Caki2 (cell line): Measurements from ENCODE around the gene GDF7. TPM values are rescaled to one million over a fixed set of nuclear protein-coding genes. Genes with fewer than 3 reads are reported as not detected.
A peak's percentile ranks its signal among the peaks of the same experiment; 100 is the strongest.

Experiments
- DNase-seq: peaks from one replicate; pipeline ENCODE4 v3.0.0-alpha.2; 2015; ENCODE audit warnings: low read depth
- in situ Hi-C: cut with HindIII; loops from 2 replicates; pipeline ENCODE4 v1.10.0; 2016; ENCODE audit warnings: low sequenced_read_pairs, low pct_unique_long_range_greater_than_20kb, mixed read lengths
- total RNA-seq: library from RNA; depleted of rRNA; stranded (reverse); fragments of >200 nt; shearing (Covaris generic); gene quantifications from 2 replicates; pipeline ENCODE4 v1.2.3, GENCODE V29; 2014; ENCODE audit warnings: low replicate concordance

The GDF7 gene
- total RNA-seq, 1 experiment from 2014 or later: 0.68 TPM

DNA sequence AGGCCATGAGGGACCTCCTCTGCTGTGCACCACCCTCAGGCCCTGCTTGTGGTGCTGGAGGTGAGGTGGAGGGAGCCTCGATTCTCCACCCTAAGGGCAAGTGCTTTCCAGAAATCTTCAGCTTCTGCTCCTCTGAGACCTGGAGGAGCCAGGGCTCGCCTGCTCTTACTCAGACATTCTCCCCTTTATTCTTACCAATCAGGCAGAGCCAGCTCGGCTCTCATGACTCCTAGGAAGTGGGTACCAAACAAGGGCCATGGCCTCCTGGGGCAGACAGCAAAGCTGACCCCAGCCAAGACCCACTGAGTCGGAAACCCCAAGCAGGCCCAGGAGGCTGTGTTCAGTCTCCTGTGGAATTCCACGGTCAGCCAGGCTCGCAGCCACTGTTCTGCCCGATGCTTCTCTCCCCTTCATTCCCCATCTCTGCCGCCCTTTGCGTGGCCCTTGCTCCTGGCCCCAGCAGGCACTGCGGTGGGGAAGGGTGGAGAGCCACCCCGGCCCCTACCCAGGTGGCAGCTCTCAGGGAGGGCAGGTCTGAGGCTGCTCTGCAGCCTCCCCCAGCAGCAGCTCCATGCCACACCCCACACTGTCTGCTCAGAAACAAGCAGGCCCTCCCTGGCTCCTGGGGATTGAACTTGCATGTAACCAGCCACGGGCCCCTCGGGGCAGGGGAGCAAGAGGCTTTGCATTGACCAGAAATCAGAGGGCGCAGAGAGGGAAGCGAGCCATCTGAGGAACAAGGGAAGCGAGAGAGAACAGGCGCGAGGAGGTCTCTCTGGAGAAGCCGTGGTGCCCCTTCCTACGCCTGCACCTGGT is 40.0 kb upstream of the GDF7 start:
- in situ Hi-C loops: loop anchor here (25.0 kb wide), 1 partner anchor 190 kb away; the partner anchor contains the start of gene RHOB
- peak; percentile 76 for DNase-seq

DNA sequence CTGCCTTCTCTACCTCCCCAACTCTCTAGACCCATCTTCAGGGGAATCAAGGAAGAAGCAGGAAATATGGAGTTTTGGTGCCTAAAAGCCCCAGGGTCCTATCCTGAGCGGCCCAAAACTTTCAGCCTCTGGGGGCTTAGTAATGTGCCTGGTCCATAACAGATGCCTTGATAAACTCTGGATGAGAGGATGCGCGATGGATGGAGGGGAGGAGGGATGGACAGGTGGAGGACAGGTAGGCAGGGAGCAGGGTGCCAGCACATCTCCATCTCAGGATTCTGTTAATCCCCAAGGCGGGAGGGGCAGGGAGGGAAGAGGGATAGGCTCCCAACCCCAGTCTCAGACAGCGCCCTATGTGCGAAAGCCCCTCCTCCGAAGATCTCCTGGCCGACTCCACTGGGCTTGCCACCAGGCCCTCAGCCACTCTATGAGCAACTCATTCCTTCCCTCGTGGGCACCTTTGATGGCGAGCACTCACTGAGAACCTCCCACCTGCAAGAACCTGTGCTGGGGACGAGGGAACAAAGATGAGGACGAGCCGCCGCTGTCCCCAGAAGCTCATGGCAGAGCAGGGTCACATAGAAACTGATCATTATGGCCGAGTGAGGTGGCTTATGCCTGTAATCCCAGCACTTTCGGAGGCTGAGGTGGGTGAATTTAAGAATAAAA is 39.1 kb upstream of the GDF7 start:
- no peak for DNase-seq
- in situ Hi-C loops: loop anchor here (25.0 kb wide), 1 partner anchor 191 kb away; the partner anchor contains the start of gene RHOB

DNA sequence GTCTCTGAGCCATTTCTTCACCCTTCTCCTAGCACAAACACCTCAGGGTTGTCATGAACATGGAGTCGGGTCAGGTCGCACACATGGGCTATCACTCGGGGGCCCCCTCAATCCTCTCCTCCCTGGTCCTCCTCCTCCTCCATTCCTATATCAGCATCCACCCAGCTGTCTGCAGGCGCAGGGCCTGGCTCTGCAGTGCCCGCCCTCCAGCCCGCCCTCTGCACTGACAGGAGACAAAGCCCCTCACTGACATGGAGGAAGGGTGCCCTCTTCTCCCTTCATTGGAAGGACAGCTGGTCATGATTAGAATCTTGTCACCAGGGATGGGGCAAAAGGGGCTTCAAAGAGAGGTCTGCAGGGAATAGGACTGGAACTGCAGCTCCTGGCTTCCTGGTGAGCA is 37.8 kb upstream of the GDF7 start:
- DNase-seq: no peak
- in situ Hi-C loops: loop anchor here (25.0 kb wide), 1 partner anchor 192 kb away; the partner anchor contains the start of gene RHOB

DNA sequence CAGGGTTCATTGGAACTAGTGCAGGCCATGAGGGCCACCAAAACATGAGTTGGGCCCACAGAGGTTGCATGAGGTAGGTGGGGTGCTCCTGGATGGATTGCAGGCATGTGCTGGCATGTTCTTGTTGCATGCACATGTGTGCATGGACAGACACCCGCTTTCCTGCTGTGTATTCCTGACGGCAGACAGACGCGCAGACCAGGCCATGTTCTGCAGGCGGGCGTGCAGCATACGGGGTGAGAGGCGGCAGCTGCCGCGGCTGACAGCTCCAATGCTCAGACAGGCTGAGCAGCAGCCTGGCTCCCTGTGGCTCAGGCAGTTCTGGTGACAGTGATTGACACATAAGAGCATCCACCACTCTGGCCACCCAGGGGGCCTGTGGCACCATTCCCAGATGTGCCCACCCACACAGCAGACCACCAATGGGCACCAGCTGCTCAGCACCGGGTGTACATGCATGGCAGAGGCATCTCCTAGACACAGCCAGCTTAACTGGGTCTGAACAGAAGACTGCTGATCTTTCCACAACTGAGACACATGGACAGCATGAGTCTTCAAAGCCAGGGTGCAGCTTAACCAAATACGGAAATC is 37.3 kb upstream of the GDF7 start:
- in situ Hi-C loops: loop anchor here (25.0 kb wide), 1 partner anchor 192 kb away; the partner anchor contains the start of gene RHOB
- DNase-seq: no peak

DNA sequence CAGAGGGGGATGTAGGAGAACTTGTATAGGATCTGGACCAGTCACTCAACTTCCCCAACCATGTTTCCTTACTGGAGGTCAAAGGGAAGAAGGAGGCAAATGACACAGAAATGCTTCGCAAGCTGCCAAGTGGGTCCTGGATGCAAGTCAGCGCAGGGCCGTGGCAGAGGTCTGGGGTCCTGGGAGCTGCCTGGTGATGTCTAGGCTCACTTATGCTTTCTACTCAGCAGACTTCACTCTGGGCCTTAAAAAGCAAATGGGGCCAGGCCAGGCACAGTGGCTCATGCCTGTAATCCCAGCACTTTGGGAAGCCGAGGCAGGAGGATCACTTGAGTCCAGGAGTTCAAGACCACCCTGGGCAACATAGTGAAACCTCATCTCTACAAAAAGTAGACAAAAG is 36.0 kb upstream of the GDF7 start:
- in situ Hi-C loops: loop anchor here (25.0 kb wide), 1 partner anchor 194 kb away; the partner anchor contains the start of gene RHOB
- no peak for DNase-seq

DNA sequence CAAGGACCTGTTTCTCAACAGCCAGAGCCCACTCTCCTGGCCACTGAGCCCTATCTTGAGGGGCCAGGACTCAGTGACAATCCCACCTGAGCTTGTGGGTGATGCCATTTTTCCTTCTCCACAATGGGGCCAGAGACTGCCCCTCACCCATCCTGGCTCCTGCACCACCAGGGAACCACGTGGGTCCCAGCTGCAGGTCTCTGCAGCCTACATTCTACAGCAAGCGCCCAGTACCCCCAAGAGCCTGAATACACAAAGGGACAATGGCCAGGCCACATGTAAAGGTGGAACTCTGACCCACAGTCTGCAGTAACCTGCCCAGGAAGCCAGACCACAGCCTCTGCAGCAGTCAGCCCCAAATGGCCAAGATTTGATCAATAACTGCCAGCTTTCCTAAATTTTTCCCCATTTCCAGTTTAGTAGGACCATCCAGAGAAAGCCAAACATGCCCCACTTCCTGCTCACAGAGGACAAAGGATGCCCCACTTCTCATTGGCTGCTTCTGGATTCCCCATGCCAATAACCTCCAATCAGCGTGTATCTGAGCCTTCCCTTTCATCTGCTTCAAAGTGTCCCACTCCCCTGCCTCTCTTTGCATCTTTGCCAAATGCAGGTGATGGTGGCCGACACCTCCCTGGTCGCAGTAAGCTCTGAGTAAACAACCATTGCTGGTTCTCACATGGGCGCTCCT is 35.2 kb upstream of the GDF7 start:
- no peak for DNase-seq
- in situ Hi-C loops: loop anchor here (25.0 kb wide), 1 partner anchor 194 kb away; the partner anchor contains the start of gene RHOB

DNA sequence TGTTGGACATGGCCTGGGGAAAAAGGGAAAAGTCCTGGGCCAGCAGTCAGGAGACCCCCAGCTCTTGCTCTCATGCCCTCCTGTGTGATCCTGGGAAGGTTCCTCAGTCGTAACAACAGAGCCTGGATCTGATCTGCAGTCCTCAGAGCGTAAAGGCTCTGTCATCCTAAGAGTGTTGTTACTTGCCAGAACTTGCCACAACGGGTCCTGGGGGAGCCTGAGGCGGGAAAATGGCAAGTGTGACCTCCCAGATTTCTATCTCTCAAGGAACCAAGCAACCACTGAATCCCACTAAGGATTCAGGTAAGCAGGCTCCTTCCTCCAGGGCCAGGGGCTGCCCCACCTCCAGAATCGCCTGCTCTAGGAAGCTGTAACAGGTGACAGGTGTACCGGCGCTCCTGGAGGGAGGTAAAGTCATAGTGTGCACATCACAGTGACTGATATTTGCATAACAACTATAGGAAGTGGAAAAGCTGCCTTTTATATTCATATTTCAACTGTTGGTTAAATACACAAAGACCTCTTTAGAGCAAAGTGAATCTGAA is 34.4 kb upstream of the GDF7 start:
- in situ Hi-C loops: loop anchor here (25.0 kb wide), 1 partner anchor 195 kb away; the partner anchor contains the start of gene RHOB
- DNase-seq: no peak

DNA sequence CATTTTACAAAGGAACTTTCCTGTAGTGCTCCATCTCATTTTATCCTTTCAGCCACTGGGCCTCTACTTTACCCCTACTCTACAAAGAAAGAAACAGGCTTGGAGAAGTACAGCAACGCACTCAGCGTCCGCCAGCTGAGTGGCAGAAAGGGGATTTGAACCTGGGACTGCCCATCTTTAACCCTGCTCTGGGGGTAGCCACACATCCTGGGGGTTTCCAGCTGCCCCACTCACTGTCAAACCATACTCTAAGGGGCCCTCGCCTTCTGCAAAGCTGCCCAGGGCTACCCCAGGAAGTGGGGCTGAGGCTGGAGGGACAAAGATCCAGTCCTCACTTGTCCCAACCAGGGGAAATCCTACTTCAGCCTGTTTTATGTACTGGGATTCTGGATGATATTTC is 33.9 kb upstream of the GDF7 start:
- DNase-seq: no peak
- in situ Hi-C loops: loop anchor here (25.0 kb wide), 1 partner anchor 196 kb away; the partner anchor contains the start of gene RHOB

DNA sequence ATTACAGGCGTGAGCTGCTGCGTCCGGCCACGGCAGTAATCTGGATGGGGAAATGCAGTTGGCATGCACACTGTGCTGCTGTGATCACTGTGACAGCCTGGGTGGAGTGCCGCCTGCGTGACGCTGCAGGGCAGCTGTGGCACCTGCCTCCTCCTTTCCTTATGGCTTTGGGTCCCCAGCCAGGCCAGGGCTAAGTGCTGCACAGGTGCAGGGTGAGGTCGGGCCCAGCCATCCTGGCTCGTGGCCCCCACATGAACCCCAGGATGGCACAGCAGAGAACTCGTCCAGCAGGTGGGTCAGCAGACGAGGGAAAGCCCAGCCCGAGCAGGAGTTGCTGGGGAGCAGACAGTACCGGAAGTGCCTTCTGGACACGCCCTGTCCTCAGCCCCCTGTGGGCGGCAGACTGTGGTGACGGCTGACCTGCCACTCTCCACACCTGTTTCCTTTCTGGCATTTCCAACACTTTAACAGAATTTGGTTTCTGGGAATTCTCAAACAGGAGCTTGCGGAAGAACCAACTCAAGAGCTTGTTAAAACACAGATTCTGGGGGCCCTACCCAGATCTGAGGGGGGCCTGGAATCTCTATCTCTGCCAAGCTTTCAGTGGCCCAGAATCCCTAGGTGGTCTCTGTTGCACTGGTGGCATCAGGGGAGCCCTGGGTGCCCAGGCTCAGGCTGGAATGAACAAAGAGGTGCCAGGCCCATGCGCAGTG is 33.0 kb upstream of the GDF7 start:
- DNase-seq: no peak
- in situ Hi-C loops: loop anchor here (25.0 kb wide), 1 partner anchor 197 kb away; the partner anchor contains the start of gene RHOB

DNA sequence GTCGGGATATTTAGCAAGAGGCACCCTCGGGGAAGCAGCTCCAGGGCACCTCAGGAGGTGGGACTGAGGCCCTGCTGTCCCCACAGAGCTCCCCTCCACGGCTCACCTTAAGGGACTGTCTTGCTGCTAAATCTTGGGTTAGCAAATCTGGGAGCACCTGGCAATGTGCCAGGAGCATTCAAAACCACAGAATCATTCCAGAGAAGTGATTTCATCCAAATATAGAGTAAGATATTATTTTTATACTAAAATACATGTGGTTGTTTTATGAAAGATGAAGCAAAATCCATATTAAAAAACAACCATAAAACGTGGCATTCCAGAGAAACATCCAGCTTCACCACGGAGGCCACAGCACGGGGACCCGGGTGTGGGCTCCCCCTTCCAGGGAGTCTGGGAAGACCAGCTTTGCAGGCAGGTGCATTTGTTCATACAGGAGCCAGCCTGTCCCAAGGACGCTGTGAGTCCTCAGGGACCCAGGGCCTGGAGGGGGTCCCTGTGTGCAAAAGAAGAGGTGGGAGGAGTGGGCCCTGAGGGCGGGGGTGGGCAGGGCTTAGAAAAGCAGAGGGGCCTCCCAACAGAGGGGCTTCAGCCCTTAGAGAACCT is 32.3 kb upstream of the GDF7 start:
- no peak for DNase-seq
- in situ Hi-C loops: loop anchor here (25.0 kb wide), 1 partner anchor 197 kb away; the partner anchor contains the start of gene RHOB

DNA sequence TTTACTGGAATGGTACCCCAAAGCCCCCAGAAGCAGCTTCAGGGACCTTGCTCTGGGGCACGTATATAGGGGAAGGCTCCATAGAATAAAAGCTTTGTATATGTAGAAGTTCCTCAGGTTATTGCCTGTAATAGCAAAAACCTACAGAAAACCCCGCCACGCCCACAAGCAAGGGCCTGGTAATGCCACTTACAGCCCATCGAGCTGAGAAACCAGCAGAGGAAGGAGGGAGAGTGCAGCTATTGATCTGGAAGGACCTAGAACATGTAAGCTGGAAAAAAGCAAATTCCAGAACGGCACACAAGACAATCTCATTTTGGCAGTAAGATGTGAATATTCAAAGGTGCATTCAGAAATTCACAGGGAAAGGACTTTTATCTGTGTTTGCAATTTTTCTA is 31.8 kb upstream of the GDF7 start:
- DNase-seq: no peak
- in situ Hi-C loops: loop anchor here (25.0 kb wide), 1 partner anchor 198 kb away; the partner anchor contains the start of gene RHOB

DNA sequence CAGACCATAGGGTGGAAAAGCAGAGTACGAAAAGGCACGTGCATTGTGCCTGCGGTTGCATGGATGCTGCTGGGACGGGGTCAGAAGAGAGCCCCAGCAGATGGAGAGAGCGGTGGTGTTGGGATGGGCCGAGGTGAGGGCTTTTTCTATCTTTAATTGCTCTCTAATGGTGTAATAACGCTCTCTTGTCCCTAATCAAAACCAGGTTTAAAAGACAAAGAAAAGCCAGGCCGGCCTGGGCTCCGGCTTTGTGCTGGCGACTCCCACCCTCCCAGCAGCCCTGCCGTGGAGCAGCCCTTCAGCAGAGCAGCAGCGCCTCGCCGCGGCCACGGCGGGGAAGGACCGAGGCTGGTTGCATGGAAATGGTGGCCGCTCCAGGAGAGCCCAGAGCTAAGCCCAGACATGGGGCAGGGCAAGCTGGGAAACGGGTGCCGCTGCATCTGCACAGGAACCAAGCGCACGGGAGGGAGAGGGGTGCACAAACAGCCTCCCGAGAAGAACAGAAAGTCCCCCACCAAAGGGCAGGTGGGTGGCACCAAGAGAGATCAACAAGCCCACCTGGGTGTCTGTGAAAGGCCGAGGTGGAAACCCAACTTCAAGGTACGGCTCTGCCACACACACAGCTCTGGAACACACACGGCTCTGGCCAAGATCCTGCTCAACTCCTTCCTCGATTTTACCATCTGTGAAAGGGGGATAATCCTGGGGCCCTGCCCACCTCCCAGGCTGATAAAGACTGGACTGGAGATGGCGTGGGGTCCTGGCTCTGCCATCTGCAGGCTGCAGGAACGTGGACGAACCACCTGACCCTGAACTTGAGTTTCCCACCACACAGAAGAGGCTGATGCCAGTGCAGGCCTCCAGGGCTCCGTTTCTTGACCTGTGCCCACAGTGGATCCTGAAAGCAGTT is 31.0 kb upstream of the GDF7 start:
- in situ Hi-C loops: loop anchor here (25.0 kb wide), 1 partner anchor 199 kb away; the partner anchor contains the start of gene RHOB
- peak; percentile 61 for DNase-seq

DNA sequence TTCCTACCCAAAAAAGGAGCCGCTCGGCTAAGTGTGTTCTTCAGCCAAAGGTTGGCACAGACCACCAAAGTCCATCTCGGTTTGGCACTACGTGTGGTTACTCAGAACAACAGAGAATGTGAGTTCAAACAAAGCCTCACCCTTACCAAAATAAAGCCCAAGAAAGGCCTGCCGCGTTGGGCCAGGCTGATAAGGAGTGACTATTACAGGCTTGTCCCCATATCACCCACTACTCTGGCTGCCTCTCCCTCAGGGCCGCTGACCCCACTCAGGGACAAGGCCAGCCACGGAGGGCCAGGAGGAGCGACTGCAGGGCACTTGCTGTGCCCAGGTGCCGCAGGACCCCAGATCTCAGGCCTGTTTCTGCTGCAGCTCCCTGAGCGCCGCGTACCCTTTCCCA is 29.8 kb upstream of the GDF7 start:
- in situ Hi-C loops: loop anchor here (25.0 kb wide), 1 partner anchor 200 kb away; the partner anchor contains the start of gene RHOB

DNA sequence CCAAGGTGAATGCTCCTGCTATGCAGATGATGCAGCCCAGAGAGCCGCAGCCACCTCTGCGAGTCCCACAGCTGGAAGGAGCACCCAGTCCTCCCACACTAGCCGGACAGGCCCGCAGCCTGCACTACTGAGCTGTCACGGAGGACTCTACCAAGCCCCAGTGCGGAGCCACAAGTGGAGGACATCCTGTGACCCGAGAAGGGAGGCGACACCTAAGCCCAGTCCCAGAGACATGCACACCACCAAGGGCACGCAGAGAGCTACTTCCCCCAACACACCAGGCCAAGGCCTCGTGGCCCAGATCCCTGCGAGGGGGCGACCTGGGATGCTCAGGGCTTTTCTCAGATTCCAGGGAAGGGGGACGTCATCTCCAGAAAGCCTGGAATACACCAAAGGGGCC is 28.9 kb upstream of the GDF7 start:
- in situ Hi-C loops: loop anchor here (25.0 kb wide), 1 partner anchor 201 kb away; the partner anchor contains the start of gene RHOB
- DNase-seq: no peak

More for the DNA sequence above, 29.8 kb upstream of the GDF7 start:
- no peak for DNase-seq

DNA sequence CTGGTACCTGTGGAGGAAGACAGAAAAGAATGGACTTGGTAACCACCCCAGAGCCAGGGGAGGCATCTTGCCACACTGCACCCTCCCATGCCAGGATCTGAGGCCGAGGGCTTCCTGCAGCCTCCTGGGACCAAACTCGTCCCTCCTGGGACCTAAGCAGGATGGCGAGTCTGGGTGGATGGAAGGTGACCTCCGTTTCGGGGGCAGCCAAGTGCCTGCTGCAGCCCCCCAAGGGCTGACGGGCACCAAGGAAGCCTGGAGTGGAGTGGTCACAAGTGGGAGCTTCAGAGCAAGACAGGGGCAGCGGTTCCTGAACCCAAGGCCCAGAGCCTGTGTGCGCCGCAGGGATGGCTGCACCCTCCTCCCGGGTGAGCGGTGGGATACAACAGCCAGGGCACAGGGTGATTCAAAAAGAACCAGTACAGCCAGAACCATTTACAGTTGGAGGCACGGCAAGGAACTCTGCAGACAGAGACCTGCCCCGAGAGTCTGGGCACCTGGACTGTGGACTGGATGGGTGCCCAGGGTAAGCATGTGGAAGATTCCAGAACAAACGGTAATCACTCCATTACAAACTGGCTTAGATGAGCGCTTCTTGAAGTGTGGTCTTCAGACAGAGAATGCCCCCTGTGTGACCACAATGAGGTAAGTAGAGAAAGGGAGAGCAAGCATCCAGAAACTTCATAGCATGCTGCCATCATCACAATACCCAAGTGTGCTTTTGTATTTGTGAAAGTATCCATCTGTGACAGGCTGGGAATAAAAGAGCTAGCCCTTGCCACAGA is 28.1 kb upstream of the GDF7 start:
- no peak for DNase-seq
- in situ Hi-C loops: loop anchor here (25.0 kb wide), 1 partner anchor 202 kb away; the partner anchor contains the start of gene RHOB
